Neural progenitor cell (in vitro differentiated cells): ENCODE data around the gene EPHB4. TPM values are rescaled to one million over a fixed set of nuclear protein-coding genes. Genes with fewer than 3 reads are reported as not detected.
"Not testable (repeated sequence)": the region's sequence is repeated elsewhere in the genome, so short reads cannot be mapped to it uniquely, and the experiment has no call there.

Experiments
- DNase-seq: peaks from one replicate; pipeline ENCODE4 v3.0.0-alpha.2; 2016; ENCODE audit warnings: low spot score
- H2AFZ ChIP-seq: fragments of 200-600 bp; sonication (generic); replicated peaks from 2 replicates; pipeline ENCODE4 v1.6.1; 2016; ENCODE audit warnings: antibody characterized with exemption
- H3F3A ChIP-seq: fragments of 200-600 bp; sonication (generic); 2 replicates; pipeline ENCODE4 v1.6.1; 2016; ENCODE audit warnings: antibody characterized with exemption, low read depth
- H3K27ac ChIP-seq: fragments of 200-600 bp; sonication (generic); 2 replicates; pipeline ENCODE4 v1.5.1; 2016; ENCODE audit warnings: mild to moderate bottlenecking
- H3K27me3 ChIP-seq: fragments of 200-600 bp; sonication (generic); 2 replicates; pipeline ENCODE4 v1.6.1; 2016; ENCODE audit warnings: mild to moderate bottlenecking, moderate library complexity
- H3K36me3 ChIP-seq: fragments of 200-600 bp; sonication (generic); 2 replicates; pipeline ENCODE4 v1.5.1; 2016
- H3K4me1 ChIP-seq: fragments of 200-600 bp; sonication (generic); 2 replicates; pipeline ENCODE4 v1.6.1; 2016; ENCODE audit warnings: mixed run types
- H3K4me2 ChIP-seq: fragments of 200-600 bp; sonication (generic); 2 replicates; pipeline ENCODE4 v1.6.1; 2016
- H3K4me3 ChIP-seq: fragments of 200-600 bp; sonication (generic); 2 replicates; pipeline ENCODE4 v1.5.1; 2016
- H3K79me2 ChIP-seq: fragments of 200-600 bp; sonication (generic); 2 replicates; pipeline ENCODE4 v1.6.1; 2016; ENCODE audit warnings: low read depth
- H3K9ac ChIP-seq: fragments of 200-600 bp; sonication (generic); 2 replicates; pipeline ENCODE4 v1.6.1; 2016
- H3K9me3 ChIP-seq: fragments of 200-600 bp; sonication (generic); 2 replicates; pipeline ENCODE4 v1.5.1; 2016; ENCODE audit warnings: low read depth
- H4K20me1 ChIP-seq: fragments of 200-600 bp; sonication (generic); 2 replicates; pipeline ENCODE4 v1.6.1; 2016; ENCODE audit warnings: low read depth
- H3K27ac Mint-ChIP-seq: 3 replicates; pipeline ENCODE4 v1.8.0; 2021; ENCODE audit warnings: mixed read lengths
- H3K27me3 Mint-ChIP-seq: 2 replicates; pipeline ENCODE4 v1.8.0; 2022; ENCODE audit warnings: low read depth, mild to moderate bottlenecking, inconsistent platforms, moderate library complexity, mixed read lengths; ENCODE audit not compliant: insufficient read depth
- H3K36me3 Mint-ChIP-seq: 3 replicates; pipeline ENCODE4 v1.8.0; 2021; ENCODE audit warnings: mixed read lengths
- H3K4me1 Mint-ChIP-seq: 3 replicates; pipeline ENCODE4 v1.8.0; 2021; ENCODE audit warnings: mixed read lengths
- H3K4me3 Mint-ChIP-seq: 3 replicates; pipeline ENCODE4 v1.8.0; 2021; ENCODE audit warnings: mild to moderate bottlenecking, moderate library complexity, mixed read lengths
- H3K9me3 Mint-ChIP-seq: 3 replicates; pipeline ENCODE4 v1.8.0; 2020; ENCODE audit warnings: mixed read lengths
- CTCF ChIP-seq: fragments of 200-600 bp; sonication (generic); IDR thresholded peaks from 2 replicates; pipeline ENCODE4 v1.5.1; 2017; ENCODE audit warnings: antibody characterized with exemption, mild to moderate bottlenecking
- EZH2 ChIP-seq: fragments of 200-600 bp; sonication (generic); IDR thresholded peaks from 2 replicates; pipeline ENCODE4 v1.6.1; 2017; ENCODE audit warnings: antibody characterized with exemption, mild to moderate bottlenecking, moderate library complexity
- EZH2phosphoT487 ChIP-seq: fragments of 200-600 bp; sonication (generic); IDR thresholded peaks from 2 replicates; pipeline ENCODE4 v1.6.1; 2017; ENCODE audit warnings: antibody characterized with exemption
- total RNA-seq: library from RNA; depleted of rRNA; stranded (reverse); fragments of >200 nt; gene quantifications from 2 replicates; pipeline ENCODE4 v1.2.3, GENCODE V29; 2015; ENCODE audit warnings: low replicate concordance

EPHB4 gene
- total RNA-seq, 1 donor from 2014 or later, result 66.5 TPM

- H3K4me1 Mint-ChIP-seq, result no peaks in the 10 kb centered on the region
- H3K27me3 Mint-ChIP-seq, result peaks cover 9% of the 10 kb centered on the region
- peaks cover 20% of the 10 kb centered on the region for H4K20me1 ChIP-seq
- no peak overlapping the region for H3K27ac ChIP-seq
- no peak overlapping the region for H3K27ac Mint-ChIP-seq
- H3K36me3 ChIP-seq, result peaks cover 3% of the 10 kb centered on the region
- H3K4me2 ChIP-seq, result no peak overlapping the region
- H3K36me3 Mint-ChIP-seq, result peaks cover 32% of the 10 kb centered on the region
- H3K9me3 ChIP-seq, result no peaks in the 10 kb centered on the region
- no peaks in the 10 kb centered on the region for H3F3A ChIP-seq
- no peak overlapping the region for H3K9ac ChIP-seq
- no peak for DNase-seq
- H3K4me3 ChIP-seq, result no peak overlapping the region
- H2AFZ ChIP-seq, result no peak overlapping the region
- H3K79me2 ChIP-seq, result peaks cover 18% of the 10 kb centered on the region
- H3K4me3 Mint-ChIP-seq, result no peak overlapping the region
- H3K27me3 ChIP-seq, result no peaks in the 10 kb centered on the region
- TF ChIP-seq CTCF (no peak), EZH2 (no peak), EZH2phosphoT487 (no peak)
- H3K9me3 Mint-ChIP-seq, result no peaks in the 10 kb centered on the region
- no peaks in the 10 kb centered on the region for H3K4me1 ChIP-seq
Measured at GRCh38 chr7:100818825-100819224, 8.5 kb downstream of the EPHB4 start.

DNA sequence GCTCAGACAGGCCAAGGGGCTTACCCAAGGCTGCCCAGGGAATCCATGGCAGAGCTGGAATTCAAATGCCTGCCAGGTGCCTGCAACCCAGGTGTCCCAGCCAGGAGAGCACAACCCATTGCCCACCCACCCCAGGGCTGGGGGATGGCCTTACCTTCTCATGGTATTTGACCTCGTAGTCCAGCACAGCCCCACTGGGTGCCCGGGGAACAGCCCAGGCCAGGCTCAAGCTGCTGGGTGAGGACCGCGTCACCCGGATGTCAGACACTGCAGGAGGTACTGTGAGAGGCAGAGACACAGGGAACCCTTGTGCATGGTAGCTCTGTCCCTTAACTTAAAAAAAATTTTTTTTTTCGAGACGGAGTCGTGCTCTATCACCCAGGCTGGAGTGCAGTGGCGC lies 9.0 kb downstream of the EPHB4 start:
- H3K27me3 ChIP-seq, result no peaks in the 10 kb centered on the region
- no peak overlapping the region for H3K4me3 ChIP-seq
- Mint-ChIP-seq H3K27me3 (peaks cover 9% of the 10 kb centered on the region), H3K4me1 (no peaks in the 10 kb centered on the region), H3K36me3 (peaks cover 34% of the 10 kb centered on the region), H3K4me3 (no peak overlapping the region), H3K27ac (no peak overlapping the region), H3K9me3 (no peaks in the 10 kb centered on the region)
- no peaks in the 10 kb centered on the region for H3K9me3 ChIP-seq
- TF ChIP-seq CTCF (no peak), EZH2phosphoT487 (no peak), EZH2 (no peak)
- no peak overlapping the region for H3K4me2 ChIP-seq
- H3K36me3 ChIP-seq, result peaks cover 3% of the 10 kb centered on the region
- no peaks in the 10 kb centered on the region for H3F3A ChIP-seq
- no peak overlapping the region for H3K27ac ChIP-seq
- H3K79me2 ChIP-seq, result peaks cover 14% of the 10 kb centered on the region
- no peak overlapping the region for H2AFZ ChIP-seq
- DNase-seq, result no peak
- peaks cover 20% of the 10 kb centered on the region for H4K20me1 ChIP-seq
- H3K4me1 ChIP-seq, result no peaks in the 10 kb centered on the region
- no peak overlapping the region for H3K9ac ChIP-seq

- DNase-seq, result no peak
- Mint-ChIP-seq H3K4me3 (no peak overlapping the region), H3K36me3 (peaks cover 32% of the 10 kb centered on the region), H3K27ac (no peak overlapping the region), H3K9me3 (no peaks in the 10 kb centered on the region), H3K27me3 (peaks cover 7% of the 10 kb centered on the region), H3K4me1 (no peaks in the 10 kb centered on the region)
- peaks cover 13% of the 10 kb centered on the region for H4K20me1 ChIP-seq
- H3K79me2 ChIP-seq, result peaks cover 12% of the 10 kb centered on the region
- H3K9ac ChIP-seq, result no peak overlapping the region
- H3K36me3 ChIP-seq, result peaks cover 3% of the 10 kb centered on the region
- H3K27me3 ChIP-seq, result no peaks in the 10 kb centered on the region
- no peak overlapping the region for H3K4me2 ChIP-seq
- no peak overlapping the region for H3K27ac ChIP-seq
- no peak for TF ChIP-seq EZH2
- TF ChIP-seq CTCF, result no peak
- TF ChIP-seq EZH2phosphoT487, result no peak
- no peak overlapping the region for H2AFZ ChIP-seq
- no peaks in the 10 kb centered on the region for H3F3A ChIP-seq
- H3K4me1 ChIP-seq, result no peaks in the 10 kb centered on the region
- no peaks in the 10 kb centered on the region for H3K9me3 ChIP-seq
- no peak overlapping the region for H3K4me3 ChIP-seq
Measured at GRCh38 chr7:100817097-100817496, 10.2 kb downstream of the EPHB4 start.

GRCh38 chr7:100816515-100816914 lies 10.8 kb downstream of the EPHB4 start:
- not testable (repeated sequence) for H3K4me1 ChIP-seq, H3K27me3 ChIP-seq, H3K4me2 ChIP-seq, DNase-seq, H3K9ac ChIP-seq, H3K9me3 ChIP-seq, H3K4me3 ChIP-seq, H3K27ac ChIP-seq, H3K27ac Mint-ChIP-seq, H2AFZ ChIP-seq, H3K27me3 Mint-ChIP-seq, H3F3A ChIP-seq, H3K36me3 ChIP-seq, H3K9me3 Mint-ChIP-seq, H3K4me3 Mint-ChIP-seq, H3K4me1 Mint-ChIP-seq
- peaks cover 32% of the 10 kb centered on the region for H3K36me3 Mint-ChIP-seq
- Histone ChIP-seq H4K20me1 (peaks cover 13% of the 10 kb centered on the region), H3K79me2 (peaks cover 12% of the 10 kb centered on the region)
